ENCODE data around the gene PEAK1. TPM values are rescaled to one million over a fixed set of nuclear protein-coding genes. Genes with fewer than 3 reads are reported as not detected.

Gene PEAK1
- total RNA-seq, 4 donors from 2014 or later = 51.1 to 82.2 (median 58.1) TPM

DNA sequence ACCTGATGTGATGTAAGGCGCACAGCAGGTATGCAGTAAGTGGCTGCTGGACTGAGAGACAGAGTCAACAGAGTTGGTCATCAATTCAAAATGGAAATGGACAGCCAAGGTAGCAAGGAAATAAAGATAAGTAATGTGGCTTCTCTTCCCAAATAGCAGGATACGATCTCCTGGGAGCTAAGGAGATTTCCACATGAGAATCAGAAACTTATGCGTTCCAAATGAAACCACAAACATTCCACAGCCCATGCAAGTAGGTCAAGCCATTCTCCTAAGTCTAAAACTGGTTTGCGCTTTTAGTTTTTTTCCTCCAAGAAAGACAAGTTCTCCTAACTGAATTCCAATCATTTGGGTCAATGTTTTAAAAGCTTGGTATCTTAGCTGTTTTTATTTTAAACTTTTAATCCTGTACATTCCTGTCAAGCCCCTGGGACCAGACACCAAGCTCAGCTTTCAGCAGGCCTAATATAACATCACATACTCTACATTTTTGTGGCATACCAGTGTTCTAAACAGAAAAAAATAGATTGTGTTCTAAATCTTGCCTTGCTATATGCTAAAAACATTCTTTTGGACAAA lies 275.3 kb downstream of the PEAK1 start:
- DNase-seq = no peak
- Histone ChIP-seq H3K36me3 (peaks cover 0 to 8% (median 2%) of the 10 kb centered on the region in 4 donors), H3K9me3 (peaks cover 7 to 9% of the 10 kb centered on the region in 2 donors), H3K27me3 (no peaks in the 10 kb centered on the region), H3K4me3 (no peak overlapping the region), H3K27ac (peak overlapping the region; percentile 56 to 60 (median 58)), H3K4me1 (peaks cover 0 to 15% (median 8%) of the 10 kb centered on the region in 4 donors)
- in situ Hi-C loops (cut with MboI; ENCODE audit: low pct_ligation_motif_present in 1 of 4, low pct_unique_long_range_greater_than_20kb in 1 of 4, low sequenced_read_pairs in 3 of 4) = no loop called here
- TF ChIP-seq EP300 (IDR thresholded peaks at IDR 0.05; ENCODE audit: low read depth) (no peak), POLR2AphosphoS5 (IDR thresholded peaks at IDR 0.05) (no peak), POLR2A (IDR thresholded peaks at IDR 0.05) (no peak)
- TF ChIP-seq, protein P1, sequence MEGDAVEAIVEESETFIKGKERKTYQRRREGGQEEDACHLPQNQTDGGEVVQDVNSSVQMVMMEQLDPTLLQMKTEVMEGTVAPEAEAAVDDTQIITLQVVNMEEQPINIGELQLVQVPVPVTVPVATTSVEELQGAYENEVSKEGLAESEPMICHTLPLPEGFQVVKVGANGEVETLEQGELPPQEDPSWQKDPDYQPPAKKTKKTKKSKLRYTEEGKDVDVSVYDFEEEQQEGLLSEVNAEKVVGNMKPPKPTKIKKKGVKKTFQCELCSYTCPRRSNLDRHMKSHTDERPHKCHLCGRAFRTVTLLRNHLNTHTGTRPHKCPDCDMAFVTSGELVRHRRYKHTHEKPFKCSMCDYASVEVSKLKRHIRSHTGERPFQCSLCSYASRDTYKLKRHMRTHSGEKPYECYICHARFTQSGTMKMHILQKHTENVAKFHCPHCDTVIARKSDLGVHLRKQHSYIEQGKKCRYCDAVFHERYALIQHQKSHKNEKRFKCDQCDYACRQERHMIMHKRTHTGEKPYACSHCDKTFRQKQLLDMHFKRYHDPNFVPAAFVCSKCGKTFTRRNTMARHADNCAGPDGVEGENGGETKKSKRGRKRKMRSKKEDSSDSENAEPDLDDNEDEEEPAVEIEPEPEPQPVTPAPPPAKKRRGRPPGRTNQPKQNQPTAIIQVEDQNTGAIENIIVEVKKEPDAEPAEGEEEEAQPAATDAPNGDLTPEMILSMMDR (IDR thresholded peaks at IDR 0.05) = no peak
- intact Hi-C loops (cut with DNase I; ENCODE audit: low total_unique reads) = no loop called here
- WGBS, 2 donors (ENCODE audit: low coverage in 1 of 2) = 77% methylated on average over 4 of the region's 4 CpGs

- in situ Hi-C loops (cut with MboI; ENCODE audit: low pct_ligation_motif_present in 1 of 4, low pct_unique_long_range_greater_than_20kb in 1 of 4, low sequenced_read_pairs in 3 of 4) = no loop called here
Observed at GRCh38 chr15:77144026-77144425, 275.9 kb downstream of the PEAK1 start.

GRCh38 chr15:77143616-77144015 lies 276.3 kb downstream of the PEAK1 start:
- in situ Hi-C loops (cut with MboI; ENCODE audit: low pct_ligation_motif_present in 1 of 4, low pct_unique_long_range_greater_than_20kb in 1 of 4, low sequenced_read_pairs in 3 of 4) (no loop called here), intact Hi-C loops (cut with DNase I; ENCODE audit: low total_unique reads) (no loop called here)
- Histone ChIP-seq H3K4me1 (peaks cover 0 to 19% (median 8%) of the 10 kb centered on the region in 4 donors), H3K27me3 (no peaks in the 10 kb centered on the region), H3K9me3 (peaks cover 7 to 9% of the 10 kb centered on the region in 2 donors), H3K36me3 (peaks cover 0 to 8% (median 2%) of the 10 kb centered on the region in 4 donors), H3K4me3 (no peak overlapping the region), H3K27ac (peak overlapping the region; percentile 26 to 58 (median 51))
- TF ChIP-seq EP300 (IDR thresholded peaks at IDR 0.05; ENCODE audit: low read depth) (no peak), POLR2AphosphoS5 (IDR thresholded peaks at IDR 0.05) (no peak), POLR2A (IDR thresholded peaks at IDR 0.05) (no peak)
- TF ChIP-seq, protein P1 (IDR thresholded peaks at IDR 0.05) = no peak
- no peak for DNase-seq

More at GRCh38 chr15:77144026-77144425, 275.9 kb downstream of the PEAK1 start:
- no peak overlapping the region for H3K4me3 ChIP-seq
- H3K4me1 ChIP-seq = peaks cover 0 to 16% (median 8%) of the 10 kb centered on the region in 4 donors
- DNase-seq = no peak
- no peaks in the 10 kb centered on the region for H3K27me3 ChIP-seq
- TF ChIP-seq POLR2A (IDR thresholded peaks at IDR 0.05) (no peak), POLR2AphosphoS5 (IDR thresholded peaks at IDR 0.05) (no peak), EP300 (IDR thresholded peaks at IDR 0.05; ENCODE audit: low read depth) (no peak)
- TF ChIP-seq, protein P1 (IDR thresholded peaks at IDR 0.05) = no peak
- intact Hi-C loops (cut with DNase I; ENCODE audit: low total_unique reads) = no loop called here
- peaks cover 7 to 9% of the 10 kb centered on the region in 2 donors for H3K9me3 ChIP-seq
- WGBS, 2 donors (ENCODE audit: low coverage in 1 of 2) = 92% methylated on average over 2 of the region's 2 CpGs
- peak overlapping the region; percentile 26 to 58 (median 51) for H3K27ac ChIP-seq
- peaks cover 0 to 8% (median 2%) of the 10 kb centered on the region in 4 donors for H3K36me3 ChIP-seq

GRCh38 chr15:77143191-77143590 lies 276.7 kb downstream of the PEAK1 start:
- in situ Hi-C loops (cut with MboI; ENCODE audit: low pct_ligation_motif_present in 1 of 4, low pct_unique_long_range_greater_than_20kb in 1 of 4, low sequenced_read_pairs in 3 of 4) = no loop called here
- Histone ChIP-seq H3K4me1 (peaks cover 0 to 22% (median 8%) of the 10 kb centered on the region in 4 donors), H3K9me3 (peaks cover 7 to 9% of the 10 kb centered on the region in 2 donors), H3K36me3 (peaks cover 0 to 8% (median 2%) of the 10 kb centered on the region in 4 donors), H3K27me3 (no peaks in the 10 kb centered on the region), H3K27ac (peak overlapping the region in 1 of 4 donors; percentile 26), H3K4me3 (no peak overlapping the region)
- intact Hi-C loops (cut with DNase I; ENCODE audit: low total_unique reads) = no loop called here
- WGBS, 2 donors (ENCODE audit: low coverage in 1 of 2) = 90 to 96% methylated on average over 7 of the region's 7 CpGs
- DNase-seq = no peak
- TF ChIP-seq, protein P1 (IDR thresholded peaks at IDR 0.05) = no peak
- TF ChIP-seq EP300 (IDR thresholded peaks at IDR 0.05; ENCODE audit: low read depth) = no peak
- TF ChIP-seq POLR2A (IDR thresholded peaks at IDR 0.05) = no peak
- TF ChIP-seq POLR2AphosphoS5 (IDR thresholded peaks at IDR 0.05) = no peak
